NT2/D1 (cell line): ENCODE measurements around the gene KRT17.

ENCODE experiments used
- SUZ12 ChIP-seq: IDR thresholded peaks from 2 replicates; pipeline ENCODE4 v1.6.1; 2011; ENCODE audit not compliant: insufficient read length, insufficient read depth; ENCODE audit errors: extremely low read depth
- YY1 ChIP-seq: IDR thresholded peaks from 2 replicates; pipeline ENCODE4 v1.6.1; 2011; ENCODE audit not compliant: insufficient read length, insufficient read depth
- ZNF274 ChIP-seq: IDR thresholded peaks from 2 replicates; pipeline ENCODE4 v1.6.1; 2011; ENCODE audit warnings: mild to moderate bottlenecking, low read depth, low read length

DNA sequence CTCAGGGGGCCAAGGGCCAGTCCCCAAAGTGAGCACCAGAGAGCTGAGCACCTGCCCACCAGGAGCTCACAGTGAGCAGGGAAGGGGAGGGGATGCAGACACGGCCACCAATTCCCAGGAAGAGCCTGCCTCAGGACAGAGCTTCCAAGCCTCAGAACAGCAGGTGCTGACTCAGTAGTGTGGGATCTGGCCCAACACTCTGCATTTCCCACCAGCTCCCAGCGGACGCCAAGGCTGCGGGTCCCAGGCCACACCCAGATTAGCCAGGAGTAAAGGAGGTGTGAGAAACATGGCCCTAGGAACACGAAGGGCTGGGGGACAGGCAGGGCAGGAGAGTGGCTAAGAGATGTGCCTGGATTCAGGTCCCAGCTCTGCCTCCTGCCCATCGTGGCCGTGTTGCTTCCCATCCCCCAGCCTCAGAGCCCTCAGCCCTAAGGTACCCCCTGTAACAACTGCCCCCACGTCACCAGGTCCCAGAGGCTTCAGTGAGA, 35.9 kb upstream of the KRT17 start:
- TF ChIP-seq YY1 = no peak
- TF ChIP-seq ZNF274 = no peak
- no peak for TF ChIP-seq SUZ12
